ENCODE results near the gene VWC2L. TPM values are rescaled to one million over a fixed set of nuclear protein-coding genes. Genes with fewer than 3 reads are reported as not detected.

The VWC2L gene
- total and polyA plus RNA-seq, 9 donors = 0.11 TPM; not detected in 8

DNA sequence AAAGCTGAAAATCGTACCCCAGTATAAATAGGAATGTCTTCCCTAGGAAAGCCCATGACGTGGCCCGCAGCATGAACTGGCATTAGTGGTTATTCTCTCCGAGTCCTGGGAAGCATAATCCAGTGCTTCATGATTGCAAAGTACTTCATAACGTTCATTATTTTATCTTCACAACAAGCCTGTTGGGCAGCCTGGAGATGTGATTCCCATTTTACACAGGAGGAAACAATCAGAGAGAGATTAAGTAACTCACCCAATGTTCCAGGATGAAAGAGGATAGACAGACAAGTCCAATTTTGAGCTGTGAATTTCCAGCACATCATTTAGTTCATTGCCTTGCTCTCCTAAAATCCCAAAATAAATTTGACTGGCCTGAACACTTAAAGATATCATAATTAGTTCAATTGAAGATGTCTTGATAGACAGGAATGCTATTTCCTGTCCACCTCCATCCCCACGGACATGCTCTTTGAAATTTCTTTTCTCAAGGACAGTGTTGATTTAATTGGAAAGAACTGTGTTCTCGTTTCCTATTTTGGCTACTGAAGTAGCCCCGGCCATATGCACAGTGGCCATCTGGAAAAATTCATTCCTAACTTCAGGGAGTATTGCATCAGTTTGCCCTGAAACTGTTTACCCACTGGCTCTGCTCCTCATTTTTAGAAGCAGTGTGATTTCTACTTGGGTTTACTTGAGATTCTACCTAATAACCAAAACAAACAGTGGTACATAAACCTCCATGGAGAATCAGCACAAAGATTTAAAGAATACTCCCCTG lies 93.9 kb downstream of the VWC2L start:
- H3K4me3 ChIP-seq = no peak overlapping the region
- H3K27ac ChIP-seq = no peak overlapping the region
- TF ChIP-seq EP300 (IDR thresholded peaks at IDR 0.05) = no peak
- TF ChIP-seq POLR2A (IDR thresholded peaks at IDR 0.05) = no peak
- TF ChIP-seq, protein P1, sequence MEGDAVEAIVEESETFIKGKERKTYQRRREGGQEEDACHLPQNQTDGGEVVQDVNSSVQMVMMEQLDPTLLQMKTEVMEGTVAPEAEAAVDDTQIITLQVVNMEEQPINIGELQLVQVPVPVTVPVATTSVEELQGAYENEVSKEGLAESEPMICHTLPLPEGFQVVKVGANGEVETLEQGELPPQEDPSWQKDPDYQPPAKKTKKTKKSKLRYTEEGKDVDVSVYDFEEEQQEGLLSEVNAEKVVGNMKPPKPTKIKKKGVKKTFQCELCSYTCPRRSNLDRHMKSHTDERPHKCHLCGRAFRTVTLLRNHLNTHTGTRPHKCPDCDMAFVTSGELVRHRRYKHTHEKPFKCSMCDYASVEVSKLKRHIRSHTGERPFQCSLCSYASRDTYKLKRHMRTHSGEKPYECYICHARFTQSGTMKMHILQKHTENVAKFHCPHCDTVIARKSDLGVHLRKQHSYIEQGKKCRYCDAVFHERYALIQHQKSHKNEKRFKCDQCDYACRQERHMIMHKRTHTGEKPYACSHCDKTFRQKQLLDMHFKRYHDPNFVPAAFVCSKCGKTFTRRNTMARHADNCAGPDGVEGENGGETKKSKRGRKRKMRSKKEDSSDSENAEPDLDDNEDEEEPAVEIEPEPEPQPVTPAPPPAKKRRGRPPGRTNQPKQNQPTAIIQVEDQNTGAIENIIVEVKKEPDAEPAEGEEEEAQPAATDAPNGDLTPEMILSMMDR (IDR thresholded peaks at IDR 0.05) = no peak
- H3K9me3 ChIP-seq = no peaks in the 10 kb centered on the region
- intact Hi-C loops (cut with DNase I) = no loop called here
- no peaks in the 10 kb centered on the region for H3K27me3 ChIP-seq
- DNase-seq = no peak
- H3K4me1 ChIP-seq (ENCODE audit: insufficient read depth) = no peaks in the 10 kb centered on the region
- 34 to 43% (median 41%) methylated on average over 8 of the region's 8 CpGs for WGBS, 3 donors
- H3K36me3 ChIP-seq = no peaks in the 10 kb centered on the region

DNA sequence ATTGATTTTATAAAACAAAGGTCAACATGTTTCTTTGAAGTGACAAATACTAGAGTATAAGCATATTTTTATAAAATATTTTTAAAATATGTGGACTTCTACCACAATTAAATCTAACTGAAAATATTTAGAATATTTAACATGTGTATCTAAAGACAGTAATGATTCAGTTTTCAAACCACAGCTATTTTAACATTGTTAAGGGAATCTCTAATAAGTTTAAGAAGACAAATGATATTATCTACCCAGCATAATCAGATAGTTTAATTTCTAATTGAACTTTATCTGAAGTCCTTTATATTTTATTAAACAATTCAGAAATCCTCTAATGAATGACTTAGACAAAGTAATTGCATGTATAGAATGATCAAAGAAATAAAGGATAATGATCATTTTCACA lies 96.2 kb downstream of the VWC2L start:
- Histone ChIP-seq H3K9me3 (no peaks in the 10 kb centered on the region), H3K36me3 (no peaks in the 10 kb centered on the region), H3K4me1 (ENCODE audit: insufficient read depth) (no peaks in the 10 kb centered on the region), H3K4me3 (no peak overlapping the region), H3K27ac (no peak overlapping the region), H3K27me3 (no peaks in the 10 kb centered on the region)
- intact Hi-C loops (cut with DNase I) = no loop called here
- no peak for DNase-seq
- TF ChIP-seq POLR2A (IDR thresholded peaks at IDR 0.05) (no peak), EP300 (IDR thresholded peaks at IDR 0.05) (no peak)
- TF ChIP-seq, protein P1 (IDR thresholded peaks at IDR 0.05) = no peak

DNA sequence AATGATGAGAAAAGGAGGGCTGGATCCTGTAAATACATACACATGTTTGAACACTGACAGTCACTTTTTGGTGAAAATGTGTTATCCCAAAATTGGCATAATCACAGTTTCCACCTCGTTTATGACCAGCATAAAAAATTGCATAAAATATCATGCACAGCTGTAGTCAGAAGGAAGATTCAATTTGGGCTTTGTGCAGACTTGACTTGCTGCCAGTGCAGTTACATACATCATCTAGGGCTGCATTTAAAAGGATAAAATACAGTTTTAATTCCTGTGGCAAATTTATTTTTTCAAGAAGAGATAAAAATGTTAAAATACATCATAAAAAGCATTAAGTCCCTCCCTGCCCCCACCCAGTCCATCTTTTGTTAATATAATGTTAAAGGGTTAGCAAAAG lies 103.8 kb downstream of the VWC2L start:
- H3K4me3 ChIP-seq = no peak overlapping the region
- no peak overlapping the region for H3K27ac ChIP-seq
- 0 to 5% (median 3%) methylated on average over 1 of the region's 1 CpG for WGBS, 3 donors
- no peaks in the 10 kb centered on the region for H3K9me3 ChIP-seq
- intact Hi-C loops (cut with DNase I) = no loop called here
- TF ChIP-seq EP300 (IDR thresholded peaks at IDR 0.05) (no peak), POLR2A (IDR thresholded peaks at IDR 0.05) (no peak)
- TF ChIP-seq, protein P1 (IDR thresholded peaks at IDR 0.05) = no peak
- H3K4me1 ChIP-seq (ENCODE audit: insufficient read depth) = no peaks in the 10 kb centered on the region
- H3K27me3 ChIP-seq = no peaks in the 10 kb centered on the region
- H3K36me3 ChIP-seq = no peaks in the 10 kb centered on the region
- no peak for DNase-seq

DNA sequence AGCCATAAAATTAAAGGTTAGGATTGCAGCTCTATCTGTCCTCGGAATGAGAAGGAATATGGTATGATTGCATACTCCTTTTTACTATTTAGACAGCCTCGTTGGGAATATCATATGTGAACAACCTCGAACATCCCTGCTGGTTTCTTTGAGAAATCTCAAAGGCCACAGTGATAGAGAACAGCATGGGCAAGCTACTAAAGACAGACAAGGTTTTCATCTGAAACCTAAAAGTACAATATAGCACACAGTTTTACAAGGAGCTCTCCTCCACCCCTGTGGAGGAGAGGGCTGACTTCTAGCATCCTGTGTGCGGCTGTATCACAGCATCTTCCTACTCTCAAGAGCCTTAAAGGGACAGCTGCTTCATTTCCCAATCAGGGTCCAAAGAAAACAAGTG lies 104.3 kb downstream of the VWC2L start:
- no peaks in the 10 kb centered on the region for H3K36me3 ChIP-seq
- no peaks in the 10 kb centered on the region for H3K9me3 ChIP-seq
- H3K27me3 ChIP-seq = no peaks in the 10 kb centered on the region
- no peak overlapping the region for H3K4me3 ChIP-seq
- no peak for DNase-seq
- intact Hi-C loops (cut with DNase I) = no loop called here
- TF ChIP-seq, protein P1 (IDR thresholded peaks at IDR 0.05) = no peak
- TF ChIP-seq POLR2A (IDR thresholded peaks at IDR 0.05) (no peak), EP300 (IDR thresholded peaks at IDR 0.05) (no peak)
- 5 to 8% (median 8%) methylated on average over 4 of the region's 4 CpGs for WGBS, 3 donors
- no peaks in the 10 kb centered on the region for H3K4me1 ChIP-seq (ENCODE audit: insufficient read depth)
- no peak overlapping the region for H3K27ac ChIP-seq

All from ovary (tissue), 9 donors.